ENCODE results near the gene FIBP.

- TF ChIP-seq YY1 (IDR thresholded peaks at IDR 0.05; ENCODE audit: insufficient read depth, insufficient read length) (no peak), ZNF274 (IDR thresholded peaks at IDR 0.05; ENCODE audit: low read depth, low read length) (no peak), SUZ12 (IDR thresholded peaks at IDR 0.05; ENCODE audit: extremely low read depth, insufficient read depth, insufficient read length) (no peak)
Measured at GRCh38 chr11:65903068-65903481, 14.8 kb upstream of the FIBP start.
